ENCODE data around the gene TCF25.

The TCF25 gene

GRCh38 chr16:89949756-89950155 is 76.4 kb downstream of the TCF25 start:
- DNase-seq, result no peak

GRCh38 chr16:89951509-89951908 is 78.1 kb downstream of the TCF25 start:
- DNase-seq, result no peak

GRCh38 chr16:89952049-89952448 is 78.7 kb downstream of the TCF25 start:
- no peak for DNase-seq

- DNase-seq, result no peak
Observed at GRCh38 chr16:89952551-89952950, 79.2 kb downstream of the TCF25 start.

- DNase-seq, result no peak
Observed at GRCh38 chr16:89953671-89954406, 80.4 kb downstream of the TCF25 start.

- no peak for DNase-seq
Observed at GRCh38 chr16:89954462-89954861, 81.1 kb downstream of the TCF25 start.

GRCh38 chr16:89955001-89955685 is 81.8 kb downstream of the TCF25 start:
- no peak for DNase-seq

GRCh38 chr16:89956505-89957215 is 83.3 kb downstream of the TCF25 start:
- DNase-seq, result no peak

GRCh38 chr16:89957216-89957785 is 83.9 kb downstream of the TCF25 start:
- DNase-seq, result no peak

- no peak for DNase-seq
Observed at GRCh38 chr16:89958068-89958467, 84.7 kb downstream of the TCF25 start.

- no peak for DNase-seq
Observed at GRCh38 chr16:89958596-89958995, 85.2 kb downstream of the TCF25 start.

GRCh38 chr16:89960966-89961365 is 87.6 kb downstream of the TCF25 start:
- DNase-seq, result no peak
